Aorta (tissue), 5 donors: ENCODE measurements around the gene TPST1. TPM values are rescaled to one million over a fixed set of nuclear protein-coding genes. Genes with fewer than 3 reads are reported as not detected.
"Not testable (repeated sequence)": the region's sequence is repeated elsewhere in the genome, so short reads cannot be mapped to it uniquely, and the experiment has no call there.

Experiments used
- ATAC-seq: fragments of 200-7000 bp; cut with Tn5 transposase; one replicate; pipeline ENCODE4 v1.9.1; 2022; ENCODE audit warnings: moderate library complexity; ENCODE audit not compliant: low FRiP score
- DNase-seq, 2 donors: peaks; one replicate each; pipeline ENCODE4 v3.0.0-alpha.2; 2020
- H3K27ac ChIP-seq, 2 donors: one replicate each; pipeline ENCODE4 v1.5.1; 2013; ENCODE audit warnings: low read length in 2 of 2, mild to moderate bottlenecking in 2 of 2, moderate library complexity in 2 of 2, control low read depth in 1 of 2, inconsistent platforms in 1 of 2, low read depth in 1 of 2
- H3K27me3 ChIP-seq, 2 donors: one replicate each; pipeline ENCODE4 v1.6.1; 2013; ENCODE audit warnings: control low read depth in 1 of 2, low read length in 1 of 2, mild to moderate bottlenecking in 1 of 2, moderate library complexity in 1 of 2; ENCODE audit not compliant: insufficient read depth in 2 of 2, control insufficient read depth in 1 of 2
- H3K36me3 ChIP-seq, 2 donors: one replicate each; pipeline ENCODE4 v1.6.1; 2013; ENCODE audit warnings: control low read depth in 1 of 2, low read length in 1 of 2, mild to moderate bottlenecking in 1 of 2; ENCODE audit not compliant: insufficient read depth in 2 of 2, control insufficient read depth in 1 of 2
- H3K4me1 ChIP-seq, 2 donors: one replicate each; pipeline ENCODE4 v1.6.1; 2013; ENCODE audit warnings: low read length in 2 of 2, control low read depth in 1 of 2, mild to moderate bottlenecking in 1 of 2, moderate library complexity in 1 of 2; ENCODE audit not compliant: insufficient read depth in 2 of 2, control insufficient read depth in 1 of 2
- H3K4me3 ChIP-seq, 2 donors: one replicate each; pipeline ENCODE4 v1.5.1; 2013; ENCODE audit warnings: low read length in 2 of 2, control low read depth in 1 of 2, mild to moderate bottlenecking in 1 of 2
- H3K9me3 ChIP-seq: one replicate; pipeline ENCODE4 v1.6.1; 2013; ENCODE audit warnings: mild to moderate bottlenecking, low read length; ENCODE audit not compliant: control insufficient read depth
- WGBS, 2 donors: extraction: QIAGEN DNeasy Blood & Tissue Kit; methylation state at CpG; one replicate each; pipeline ENCODE4 v1.1.7; 2013; 5-methylcytosine and 5-hydroxymethylcytosine counted together
- intact Hi-C, 2 donors: fragments of 100-400 bp; cut with DNase I; formaldehyde crosslinking; loops; one replicate each; pipeline versions ENCODE4 v1.14.2 to v1.15.0; 2022
- polyA plus RNA-seq, 2 donors: library from polyadenylated mRNA; stranded (reverse); fragments of 200-250 nt; gene quantifications; one replicate each; pipeline ENCODE4 v1.2.3, GENCODE V29; 2013
- total RNA-seq, 2 donors: library from RNA; stranded (reverse); fragmentation: NEBNext Ultra II Directional; extraction: Animal tissue kit (Norgen Biotek cat#: 25700); gene quantifications; one replicate each; pipeline ENCODE4 v1.2.1, GENCODE V29; 2021
- donor health status: healthy with polysubstance abuse.
- donor health status: Bipolar disorder and iron deficiency.
- donor health status: DM: no; HTN: no; CAD: no.
- donor health status: DM: no; HTN: no; CAD: no.
- donor health status: DM: yes; HTN: yes; CAD: no.

TPST1 gene
- total and polyA plus RNA-seq, 4 donors: 7.1 to 38.8 (median 16.2) TPM

- H3K36me3 ChIP-seq, intact Hi-C loops, H3K9me3 ChIP-seq, H3K27me3 ChIP-seq, H3K27ac ChIP-seq, H3K4me3 ChIP-seq, ATAC-seq, H3K4me1 ChIP-seq, DNase-seq: not testable (repeated sequence)
- WGBS, 2 donors: 68 to 69% methylated on average over 5 of the region's 5 CpGs
Measured at GRCh38 chr7:66374141-66374840, 169.2 kb downstream of the TPST1 start.

DNA sequence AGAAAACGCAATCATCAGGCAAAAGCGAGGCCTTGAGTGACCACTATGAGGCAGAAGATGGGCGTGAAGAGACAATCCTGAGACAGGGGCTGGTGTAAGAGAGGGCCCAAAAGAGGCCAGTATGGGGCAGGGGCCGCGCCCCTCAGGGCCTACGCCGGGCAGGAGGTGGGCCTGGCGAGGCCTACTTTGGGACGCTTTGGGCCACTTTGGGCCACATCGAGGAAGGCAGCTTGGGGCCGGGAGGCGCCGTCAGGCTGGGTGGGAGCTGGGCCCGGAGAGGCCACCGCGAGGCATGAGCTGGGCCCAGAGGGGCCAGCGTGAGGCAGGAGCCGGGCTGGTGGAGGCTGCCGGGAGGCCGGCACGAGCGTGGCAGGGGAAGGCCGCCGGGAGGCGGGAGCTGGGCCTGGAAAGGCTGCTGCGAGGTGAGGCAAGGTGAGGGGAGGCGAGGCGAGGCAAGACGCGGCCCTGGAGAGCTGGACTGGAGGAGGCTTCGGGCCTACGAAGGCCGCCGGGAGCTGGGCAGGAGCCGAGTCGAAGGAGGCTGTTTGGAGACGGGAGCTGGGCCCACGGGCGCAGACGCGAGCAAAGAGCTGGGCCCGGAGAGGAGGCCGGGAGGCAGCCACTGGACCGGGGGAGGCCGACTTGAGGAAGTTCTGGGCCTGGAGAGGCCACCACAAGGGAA, 171.3 kb downstream of the TPST1 start:
- H3K27me3 ChIP-seq: no peaks in the 10 kb centered on the region
- H3K9me3 ChIP-seq: no peaks in the 10 kb centered on the region
- no peak overlapping the region for H3K27ac ChIP-seq
- 96% methylated on average over 44 to 45 of the region's 45 CpGs for WGBS, 2 donors
- H3K36me3 ChIP-seq: no peaks in the 10 kb centered on the region
- DNase-seq (no peak), ATAC-seq (no peak)
- intact Hi-C loops: no loop called here
- no peak overlapping the region for H3K4me3 ChIP-seq
- no peaks in the 10 kb centered on the region for H3K4me1 ChIP-seq

DNA sequence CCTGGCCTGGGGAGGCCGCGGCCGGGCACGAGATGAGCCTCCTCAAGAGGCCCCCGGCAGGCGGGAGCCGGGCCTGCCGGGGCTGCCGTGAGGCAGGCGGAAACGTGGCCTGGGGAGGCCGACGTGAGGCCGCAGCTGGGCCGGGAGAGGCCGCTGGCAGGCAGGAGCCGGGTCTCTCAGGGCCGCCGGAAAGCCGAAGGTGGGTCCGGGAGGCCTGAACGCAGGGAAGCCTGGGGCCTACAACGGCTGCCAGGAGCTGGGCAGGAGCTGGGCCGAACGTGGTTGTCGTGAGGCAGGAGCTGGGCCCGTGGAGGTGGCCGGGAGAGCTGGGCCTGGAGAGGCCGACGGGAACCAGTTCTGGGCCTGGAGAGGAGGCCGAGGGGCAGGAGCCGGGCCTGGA, 171.9 kb downstream of the TPST1 start:
- H3K36me3 ChIP-seq: no peaks in the 10 kb centered on the region
- ATAC-seq (peak; percentile 54), DNase-seq (no peak)
- no peaks in the 10 kb centered on the region for H3K4me1 ChIP-seq
- H3K9me3 ChIP-seq: no peaks in the 10 kb centered on the region
- 95 to 96% methylated on average over 30 to 32 of the region's 32 CpGs for WGBS, 2 donors
- H3K27me3 ChIP-seq: no peaks in the 10 kb centered on the region
- intact Hi-C loops: no loop called here
- H3K27ac ChIP-seq: no peak overlapping the region
- H3K4me3 ChIP-seq: no peak overlapping the region

DNA sequence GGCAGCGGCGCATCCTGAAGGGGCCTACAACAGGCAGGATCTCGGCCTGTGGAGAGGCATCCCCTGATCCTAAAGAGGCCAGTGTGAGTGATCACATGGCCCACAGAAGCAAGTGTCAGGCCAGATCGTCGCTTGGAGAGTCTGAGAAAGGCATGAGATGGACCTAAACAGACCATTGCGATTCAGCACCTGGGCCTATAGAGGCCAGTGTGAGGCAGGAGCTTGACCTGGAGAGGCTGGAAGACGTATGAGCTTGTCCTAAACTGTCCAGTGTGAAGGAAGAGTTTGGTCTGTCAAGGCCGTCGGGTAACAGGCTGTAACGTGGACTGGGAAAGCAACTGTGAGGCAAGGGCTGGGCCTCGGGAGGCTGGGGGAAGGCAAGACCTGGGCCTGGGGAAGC, 172.6 kb downstream of the TPST1 start:
- H3K27me3 ChIP-seq: no peaks in the 10 kb centered on the region
- no peak overlapping the region for H3K4me3 ChIP-seq
- H3K4me1 ChIP-seq: no peaks in the 10 kb centered on the region
- ATAC-seq (peak; percentile 15), DNase-seq (no peak)
- WGBS, 2 donors: 93% methylated on average over 11 of the region's 11 CpGs
- intact Hi-C loops: no loop called here
- no peaks in the 10 kb centered on the region for H3K36me3 ChIP-seq
- H3K9me3 ChIP-seq: no peaks in the 10 kb centered on the region
- H3K27ac ChIP-seq: no peak overlapping the region

- Histone ChIP-seq H3K9me3 (no peaks in the 10 kb centered on the region), H3K27ac (no peak overlapping the region), H3K27me3 (no peaks in the 10 kb centered on the region), H3K4me3 (no peak overlapping the region), H3K36me3 (no peaks in the 10 kb centered on the region), H3K4me1 (no peaks in the 10 kb centered on the region)
- ATAC-seq: no peak
- no peak for DNase-seq
- intact Hi-C loops: no loop called here
- 93 to 95% methylated on average over 6 of the region's 6 CpGs for WGBS, 2 donors
Measured at GRCh38 chr7:66379542-66380160, 174.5 kb downstream of the TPST1 start.

GRCh38 chr7:66380272-66380888, 175.2 kb downstream of the TPST1 start:
- H3K36me3 ChIP-seq: no peaks in the 10 kb centered on the region
- H3K27ac ChIP-seq: no peak overlapping the region
- intact Hi-C loops: no loop called here
- no peak for ATAC-seq
- H3K27me3 ChIP-seq: no peaks in the 10 kb centered on the region
- DNase-seq: no peak
- H3K4me1 ChIP-seq: no peaks in the 10 kb centered on the region
- 96 to 98% methylated on average over 5 of the region's 5 CpGs for WGBS, 2 donors
- no peaks in the 10 kb centered on the region for H3K9me3 ChIP-seq
- H3K4me3 ChIP-seq: no peak overlapping the region

- H3K9me3 ChIP-seq, DNase-seq, ATAC-seq, H3K4me3 ChIP-seq, intact Hi-C loops, H3K27me3 ChIP-seq, H3K27ac ChIP-seq, H3K4me1 ChIP-seq, H3K36me3 ChIP-seq: not testable (repeated sequence)
- WGBS, 2 donors: 92 to 93% methylated on average over 8 of the region's 8 CpGs
Measured at GRCh38 chr7:66382182-66382923, 177.2 kb downstream of the TPST1 start.

DNA sequence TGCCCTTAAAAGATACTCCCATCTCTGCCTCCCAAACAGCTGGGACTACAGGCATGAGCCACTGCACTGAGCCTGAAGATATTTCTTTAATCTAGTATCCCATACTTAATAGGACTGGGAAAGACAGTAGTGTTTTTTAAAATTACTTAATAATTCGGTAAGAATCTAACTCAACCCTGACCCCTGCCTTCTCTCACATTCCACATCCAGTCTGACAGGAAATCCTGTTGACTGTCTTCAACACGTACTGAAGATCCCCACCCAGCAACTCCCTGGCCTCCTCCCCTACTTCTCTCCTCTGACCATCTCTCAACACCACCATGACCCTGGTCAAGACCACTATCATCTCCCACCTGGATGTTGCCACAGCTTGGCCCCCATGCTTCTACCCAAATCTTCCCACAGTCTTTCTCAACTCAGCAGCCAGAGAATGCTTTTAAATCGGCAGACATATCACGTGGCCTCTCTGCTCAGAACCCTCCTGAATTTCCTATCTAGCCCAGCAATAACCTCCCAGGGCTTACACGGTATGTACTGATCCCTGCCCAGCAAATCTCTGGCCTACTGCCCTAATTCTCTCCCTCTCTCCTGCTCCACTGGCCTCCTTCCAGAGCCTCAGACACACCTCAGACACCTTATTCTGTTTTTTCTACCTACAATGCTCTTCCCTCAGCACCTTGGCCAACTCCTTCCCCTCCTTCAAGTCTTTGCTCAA, 180.2 kb downstream of the TPST1 start:
- not testable (repeated sequence) for H3K36me3 ChIP-seq

More for the DNA sequence above, 180.2 kb downstream of the TPST1 start:
- H3K4me1 ChIP-seq, intact Hi-C loops, H3K9me3 ChIP-seq, H3K27ac ChIP-seq, H3K27me3 ChIP-seq, DNase-seq, ATAC-seq, H3K4me3 ChIP-seq: not testable (repeated sequence)
- 65 to 69% methylated on average over 5 of the region's 5 CpGs for WGBS, 2 donors
